Keratinocyte (primary cell): ENCODE measurements around the gene TNFSF13B.

Experiments
- EZH2 ChIP-seq: IDR thresholded peaks from one replicate; pipeline ENCODE4 v1.6.1; 2012; ENCODE audit warnings: inconsistent platforms, mild to moderate bottlenecking, low read length, moderate library complexity
- TF ChIP-seq, protein P1 (sequence below), 3 experiments: IDR thresholded peaks in 1 of 3; conservative IDR thresholded peaks in 1 of 3; optimal IDR thresholded peaks in 1 of 3; 2 replicates in 2 of 3; 3 replicates in 1 of 3; pipeline versions ENCODE3 to v1.5.1; 2011; ENCODE audit warnings: low read length in 3 of 3, mild to moderate bottlenecking in 3 of 3, moderate library complexity in 2 of 3, control low read depth in 1 of 3, inconsistent platforms in 1 of 3; ENCODE audit not compliant: insufficient read depth in 2 of 3; ENCODE audit errors: extremely low read depth in 1 of 3

- TF ChIP-seq, protein P1, sequence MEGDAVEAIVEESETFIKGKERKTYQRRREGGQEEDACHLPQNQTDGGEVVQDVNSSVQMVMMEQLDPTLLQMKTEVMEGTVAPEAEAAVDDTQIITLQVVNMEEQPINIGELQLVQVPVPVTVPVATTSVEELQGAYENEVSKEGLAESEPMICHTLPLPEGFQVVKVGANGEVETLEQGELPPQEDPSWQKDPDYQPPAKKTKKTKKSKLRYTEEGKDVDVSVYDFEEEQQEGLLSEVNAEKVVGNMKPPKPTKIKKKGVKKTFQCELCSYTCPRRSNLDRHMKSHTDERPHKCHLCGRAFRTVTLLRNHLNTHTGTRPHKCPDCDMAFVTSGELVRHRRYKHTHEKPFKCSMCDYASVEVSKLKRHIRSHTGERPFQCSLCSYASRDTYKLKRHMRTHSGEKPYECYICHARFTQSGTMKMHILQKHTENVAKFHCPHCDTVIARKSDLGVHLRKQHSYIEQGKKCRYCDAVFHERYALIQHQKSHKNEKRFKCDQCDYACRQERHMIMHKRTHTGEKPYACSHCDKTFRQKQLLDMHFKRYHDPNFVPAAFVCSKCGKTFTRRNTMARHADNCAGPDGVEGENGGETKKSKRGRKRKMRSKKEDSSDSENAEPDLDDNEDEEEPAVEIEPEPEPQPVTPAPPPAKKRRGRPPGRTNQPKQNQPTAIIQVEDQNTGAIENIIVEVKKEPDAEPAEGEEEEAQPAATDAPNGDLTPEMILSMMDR (optimal IDR thresholded peaks at IDR 0.05 in 1 of 3, IDR thresholded peaks at IDR 0.05 in 1 of 3, conservative IDR thresholded peaks at IDR 0.05 in 1 of 3; ENCODE audit: extremely low read depth in 1 of 3, insufficient read depth in 2 of 3, low read length in 3 of 3): no peak
- no peak for TF ChIP-seq EZH2
These were observed 81.1 kb downstream of the TNFSF13B start for GRCh38 chr13:108350579-108350978.
